HEK293T (cell line): ENCODE measurements around the gene ZNRD2.

ENCODE experiments used
- CTCF ChIA-PET: fragments of 350-600 bp; formaldehyde crosslinking; extraction: SDS; loops from one replicate; lab custom pipeline; 2021; ENCODE audit warnings: antibody characterized with exemption, inconsistent platforms; lab: Yijun Ruan, JAX
- POLR2A ChIA-PET: fragments of 350-600 bp; formaldehyde crosslinking; extraction: SDS; loops from one replicate; lab custom pipeline; 2020; ENCODE audit warnings: antibody characterized with exemption, inconsistent platforms; lab: Yijun Ruan, JAX
- DNase-seq: peaks from one replicate; pipeline ENCODE4 v3.0.0; 2012; ENCODE audit warnings: mixed read lengths; ENCODE audit errors: extremely low spot score
- ARNT ChIP-seq: fragments of 450-650 bp; IDR thresholded peaks from 2 replicates; pipeline ENCODE4 v1.6.1; 2017; ENCODE audit warnings: mild to moderate bottlenecking
- BHLHE40 ChIP-seq: fragments of 450-650 bp; IDR thresholded peaks from 2 replicates; pipeline ENCODE4 v1.6.1; 2016; ENCODE audit warnings: mild to moderate bottlenecking, moderate library complexity, borderline replicate concordance
- CTBP1 ChIP-seq: fragments of 450-650 bp; IDR thresholded peaks from 2 replicates; pipeline ENCODE4 v1.6.1; 2016; ENCODE audit warnings: borderline replicate concordance
- ELF4 ChIP-seq: fragments of 450-650 bp; IDR thresholded peaks from 2 replicates; pipeline ENCODE4 v1.6.1; 2017; ENCODE audit warnings: antibody characterized with exemption
- FOXA1 ChIP-seq: fragments of 450-650 bp; IDR thresholded peaks from 2 replicates; pipeline ENCODE4 v1.6.1; 2016; ENCODE audit warnings: mild to moderate bottlenecking
- FOXK2 ChIP-seq: fragments of 450-650 bp; IDR thresholded peaks from 2 replicates; pipeline ENCODE4 v1.6.1; 2016; ENCODE audit warnings: mild to moderate bottlenecking
- FOXM1 ChIP-seq: fragments of 450-650 bp; IDR thresholded peaks from 2 replicates; pipeline ENCODE4 v1.6.1; 2017; ENCODE audit warnings: mild to moderate bottlenecking, borderline replicate concordance
- HDGF ChIP-seq: fragments of 450-650 bp; IDR thresholded peaks from 2 replicates; pipeline ENCODE4 v1.6.1; 2017; ENCODE audit warnings: antibody characterized with exemption, borderline replicate concordance
- L3MBTL2 ChIP-seq: fragments of 450-650 bp; conservative IDR thresholded peaks from 2 replicates; pipeline ENCODE4 v1.6.1; 2016; ENCODE audit warnings: mild to moderate bottlenecking
- LEF1 ChIP-seq: fragments of 450-650 bp; IDR thresholded peaks from 2 replicates; pipeline ENCODE4 v1.6.1; 2017; ENCODE audit warnings: mild to moderate bottlenecking, borderline replicate concordance
- NFRKB ChIP-seq: fragments of 450-650 bp; IDR thresholded peaks from 2 replicates; pipeline ENCODE4 v1.6.1; 2016; ENCODE audit warnings: mild to moderate bottlenecking, moderate library complexity
- SP1 ChIP-seq: fragments of 450-650 bp; IDR thresholded peaks from 2 replicates; pipeline ENCODE4 v1.6.1; 2017
- SUZ12 ChIP-seq: fragments of 450-650 bp; IDR thresholded peaks from 2 replicates; pipeline ENCODE4 v1.6.1; 2016; ENCODE audit warnings: mild to moderate bottlenecking
- TARDBP ChIP-seq: fragments of 450-650 bp; IDR thresholded peaks from 2 replicates; pipeline ENCODE4 v1.6.1; 2016
- ZNF384 ChIP-seq: fragments of 450-650 bp; IDR thresholded peaks from 2 replicates; pipeline ENCODE4 v1.6.1; 2016
- TF ChIP-seq, protein P1 (sequence below): fragments of 450-650 bp; IDR thresholded peaks from 2 replicates; pipeline ENCODE4 v1.6.1; 2016

ZNRD2 gene

DNA sequence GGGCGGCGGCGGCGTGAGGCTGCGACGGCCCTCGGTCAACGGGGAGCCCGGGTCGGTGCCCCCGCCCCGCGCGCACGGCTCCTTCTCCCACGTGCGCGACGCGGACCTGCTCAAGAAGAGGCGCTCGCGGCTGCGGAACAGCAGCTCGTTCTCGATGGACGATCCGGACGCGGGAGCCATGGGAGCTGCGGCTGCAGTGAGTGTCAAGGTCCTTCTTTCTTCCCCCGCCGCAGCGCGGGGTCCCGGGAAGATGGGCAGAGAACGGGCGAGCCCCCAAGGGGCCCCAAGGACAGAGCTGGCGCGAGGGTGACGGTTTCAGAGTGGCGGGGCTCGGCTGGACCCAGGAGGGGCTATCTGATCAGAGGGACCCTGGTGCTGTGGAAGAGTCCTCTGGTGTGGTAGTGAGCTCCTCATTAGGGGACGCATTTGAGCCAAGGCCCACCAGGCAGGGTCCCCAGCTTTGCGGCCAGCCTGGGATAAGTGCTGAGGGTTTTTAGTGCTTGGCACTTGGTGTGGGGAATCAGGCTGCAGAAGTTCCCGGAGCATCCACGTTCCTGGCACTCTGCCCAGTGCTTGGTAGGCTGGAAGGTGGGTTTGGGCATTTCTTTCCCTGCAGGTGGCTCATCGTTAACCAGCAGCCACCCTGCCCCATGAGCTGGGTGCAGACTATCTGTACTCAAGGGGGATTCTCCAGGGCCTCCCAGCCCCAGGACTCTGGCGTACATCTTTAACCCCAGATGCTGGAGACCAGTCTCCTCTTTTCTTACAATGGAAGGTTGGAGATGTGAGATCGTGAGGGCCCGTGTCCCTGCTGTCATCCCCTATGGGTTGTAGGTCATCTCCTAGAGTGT lies 15.3 kb downstream of the ZNRD2 start:
- CTCF ChIA-PET, result interaction anchor here (0.9 to 1.2 kb wide), 3 partner anchors 8 to 45 kb away, joined by 3 to 5 read pairs (median 4); partner anchors contain the start of gene FAM89B
- POLR2A ChIA-PET, result interaction anchor here (1.4 to 1.5 kb wide), 2 partner anchors 8 to 14 kb away, joined by 4 read pairs; no protein-coding TSS in a partner anchor
- DNase-seq, result no peak
- TF ChIP-seq HDGF, result no peak
- TF ChIP-seq LEF1, result no peak
- no peak for TF ChIP-seq FOXK2
- TF ChIP-seq L3MBTL2, result no peak
- TF ChIP-seq SUZ12, result no peak
- TF ChIP-seq ZNF384, result no peak
- no peak for TF ChIP-seq ELF4

DNA sequence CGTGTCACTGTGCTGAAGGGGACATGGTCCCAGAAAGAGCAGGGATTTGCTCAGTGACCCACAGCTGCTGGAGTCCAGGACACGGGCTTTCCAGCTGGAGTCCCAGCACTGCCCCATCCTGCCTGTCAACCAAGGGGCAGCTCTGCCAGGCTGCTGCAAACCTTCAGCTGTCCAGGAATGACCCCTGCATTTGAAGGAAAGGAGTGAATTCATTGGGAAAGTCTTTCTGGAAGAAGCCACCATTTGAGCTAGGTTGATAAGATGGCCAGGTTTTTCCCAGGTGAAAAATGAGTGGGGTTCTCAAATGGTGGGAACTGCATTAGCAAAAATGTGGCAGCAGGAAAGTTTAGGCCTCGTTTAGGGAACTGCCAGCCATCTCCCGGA lies 16.0 kb downstream of the ZNRD2 start:
- ChIA-PET POLR2A (interaction anchor here (1.4 to 1.5 kb wide), 2 partner anchors 9 to 15 kb away, joined by 4 read pairs; no protein-coding TSS in a partner anchor), CTCF (interaction anchor here (0.9 to 1.2 kb wide), 2 partner anchors 8 to 13 kb away, joined by 4 to 5 read pairs; partner anchors contain the start of gene FAM89B)
- TF ChIP-seq ARNT (no peak), SUZ12 (no peak), LEF1 (no peak), TARDBP (no peak), HDGF (no peak), ZNF384 (no peak), CTBP1 (no peak), FOXA1 (no peak), SP1 (no peak), L3MBTL2 (no peak), ELF4 (no peak), NFRKB (no peak), BHLHE40 (no peak)
- TF ChIP-seq, protein P1, sequence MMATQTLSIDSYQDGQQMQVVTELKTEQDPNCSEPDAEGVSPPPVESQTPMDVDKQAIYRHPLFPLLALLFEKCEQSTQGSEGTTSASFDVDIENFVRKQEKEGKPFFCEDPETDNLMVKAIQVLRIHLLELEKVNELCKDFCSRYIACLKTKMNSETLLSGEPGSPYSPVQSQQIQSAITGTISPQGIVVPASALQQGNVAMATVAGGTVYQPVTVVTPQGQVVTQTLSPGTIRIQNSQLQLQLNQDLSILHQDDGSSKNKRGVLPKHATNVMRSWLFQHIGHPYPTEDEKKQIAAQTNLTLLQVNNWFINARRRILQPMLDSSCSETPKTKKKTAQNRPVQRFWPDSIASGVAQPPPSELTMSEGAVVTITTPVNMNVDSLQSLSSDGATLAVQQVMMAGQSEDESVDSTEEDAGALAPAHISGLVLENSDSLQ, result no peak
- DNase-seq, result no peak

DNA sequence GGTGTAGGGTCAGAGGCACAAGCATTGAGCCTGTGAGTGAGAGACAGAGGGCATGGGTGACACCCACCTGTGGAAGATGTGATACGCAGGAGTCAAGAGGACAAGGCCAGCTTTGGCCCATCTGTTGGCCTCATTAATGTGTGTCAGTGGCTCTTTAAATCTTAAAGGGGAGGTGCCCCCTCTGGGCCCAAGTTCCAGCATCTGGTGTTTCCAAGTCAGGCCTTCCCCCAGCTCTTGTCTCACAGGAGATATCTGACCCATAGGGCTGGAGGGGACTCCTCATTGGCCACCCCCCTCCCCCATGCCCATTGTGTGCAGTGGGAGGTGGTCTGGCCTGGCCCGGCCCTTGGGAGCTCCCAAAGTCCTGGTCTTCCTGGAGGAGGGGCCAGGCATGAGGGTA lies 16.4 kb downstream of the ZNRD2 start:
- CTCF ChIA-PET, result interaction anchor here (0.8 to 1.2 kb wide), 2 partner anchors 14 to 45 kb away, joined by 5 read pairs; partner anchors contain the start of gene FAM89B
- POLR2A ChIA-PET, result interaction anchor here (1.4 to 1.6 kb wide), 3 partner anchors 9 to 84 kb away, joined by 4 read pairs; no protein-coding TSS in a partner anchor
- DNase-seq, result no peak
- TF ChIP-seq HDGF (no peak), L3MBTL2 (no peak), ZNF384 (no peak), ARNT (no peak), TARDBP (no peak), NFRKB (no peak), LEF1 (no peak), FOXK2 (no peak), FOXA1 (no peak), ELF4 (no peak), SUZ12 (no peak), CTBP1 (no peak), BHLHE40 (no peak)

DNA sequence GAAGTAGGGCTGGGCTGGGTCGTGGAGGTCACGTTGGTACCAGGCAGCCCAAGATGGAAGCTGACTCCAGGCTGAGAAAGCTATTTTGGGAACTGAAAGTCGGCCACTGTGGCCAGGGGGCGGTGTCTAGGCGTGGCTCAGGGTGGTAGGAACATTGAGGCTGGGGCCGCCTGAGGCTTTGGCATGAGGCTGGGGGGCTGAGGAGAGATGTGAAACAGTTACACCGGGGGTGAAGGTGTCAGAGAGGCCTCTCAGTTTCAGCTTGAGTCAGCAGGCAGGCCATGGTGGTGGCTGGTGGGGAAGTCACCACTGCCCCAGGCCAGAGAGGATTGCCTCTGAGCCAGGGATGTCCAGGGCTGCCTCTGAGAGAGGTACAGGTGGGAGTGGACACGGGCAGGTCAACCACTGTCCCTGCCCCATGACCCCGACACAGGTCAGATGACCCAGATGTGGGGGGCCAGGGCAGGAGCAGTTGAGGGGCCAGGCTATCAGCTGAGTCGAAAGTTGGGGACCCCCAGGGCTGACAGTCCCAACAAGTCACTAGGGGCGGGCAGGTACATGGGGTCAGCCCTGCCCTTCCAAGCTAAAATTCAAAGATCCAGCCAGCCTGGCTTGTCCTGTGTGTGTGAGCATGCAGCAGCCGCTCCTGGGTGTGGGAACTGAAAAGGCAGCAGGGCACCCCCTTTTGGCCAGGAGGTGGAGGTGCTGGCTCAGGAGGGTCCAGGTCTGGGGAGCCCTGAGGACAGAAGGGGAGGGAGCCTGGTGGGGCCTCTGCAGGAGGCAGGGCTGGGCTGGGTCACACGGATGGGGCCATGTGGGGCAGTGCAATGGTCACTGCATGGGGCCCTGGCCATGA lies 18.1 kb downstream of the ZNRD2 start:
- ChIA-PET CTCF (interaction anchor here (0.6 to 1.4 kb wide), 8 partner anchors 11 to 235 kb away, joined by 3 to 8 read pairs (median 3); partner anchors contain the start of genes FAM89B and PCNX3), POLR2A (interaction anchor here (1.1 to 1.6 kb wide), 4 partner anchors 16 to 90 kb away, joined by 3 to 6 read pairs (median 4); partner anchors contain the start of genes FAM89B and MALAT1)
- peak; percentile 76 for DNase-seq
- no peak for TF ChIP-seq FOXM1
- TF ChIP-seq NFRKB, result no peak
- no peak for TF ChIP-seq TARDBP
- no peak for TF ChIP-seq SP1
- TF ChIP-seq, protein P1, result no peak
- no peak for TF ChIP-seq FOXA1
- no peak for TF ChIP-seq FOXK2
- TF ChIP-seq SUZ12, result no peak
- no peak for TF ChIP-seq ELF4

DNA sequence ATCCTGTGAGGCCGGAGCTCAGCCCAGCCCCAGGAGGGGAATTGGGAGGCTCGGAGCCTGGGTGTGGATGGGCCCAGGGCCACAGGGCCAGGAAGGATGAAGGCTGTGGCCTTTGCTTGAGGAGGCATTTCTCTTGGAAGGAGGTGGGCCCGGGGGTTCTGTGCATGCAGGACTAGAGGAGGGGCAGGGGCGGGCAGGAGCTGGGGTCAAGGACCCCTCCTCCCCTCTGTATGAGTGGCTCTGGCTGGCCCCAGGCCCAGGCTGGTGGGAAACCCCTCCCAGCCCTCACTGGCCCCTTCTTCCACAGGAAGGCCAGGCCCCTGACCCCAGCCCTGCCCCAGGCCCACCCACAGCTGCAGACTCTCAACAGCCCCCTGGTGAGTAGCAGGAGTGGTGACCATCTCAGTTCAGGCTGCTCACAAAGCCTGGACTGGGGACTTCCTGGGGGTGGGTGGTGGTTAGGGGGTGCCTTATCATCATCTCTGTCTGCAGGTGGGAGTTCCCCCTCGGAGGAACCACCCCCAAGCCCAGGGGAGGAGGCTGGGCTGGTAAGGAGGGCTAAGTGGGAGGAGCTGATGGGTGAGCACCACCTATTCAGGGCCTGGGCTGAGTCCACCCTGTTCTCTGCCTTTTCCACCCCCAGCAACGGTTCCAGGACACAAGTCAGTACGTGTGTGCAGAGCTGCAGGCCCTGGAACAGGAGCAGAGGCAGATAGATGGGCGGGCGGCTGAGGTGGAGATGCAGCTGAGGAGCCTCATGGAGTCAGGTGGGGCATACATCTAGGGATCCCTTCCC lies 19.4 kb downstream of the ZNRD2 start:
- POLR2A ChIA-PET, result interaction anchor here (0.7 to 1.4 kb wide), 2 partner anchors 19 to 25 kb away, joined by 3 to 4 read pairs; partner anchors contain the start of gene ZNRD2
- CTCF ChIA-PET, result interaction anchor here (1.1 kb wide), 1 partner anchor 49 kb away, joined by 5 read pairs; no protein-coding TSS in a partner anchor
- TF ChIP-seq LEF1 (no peak), SP1 (no peak)
- DNase-seq, result no peak

DNA sequence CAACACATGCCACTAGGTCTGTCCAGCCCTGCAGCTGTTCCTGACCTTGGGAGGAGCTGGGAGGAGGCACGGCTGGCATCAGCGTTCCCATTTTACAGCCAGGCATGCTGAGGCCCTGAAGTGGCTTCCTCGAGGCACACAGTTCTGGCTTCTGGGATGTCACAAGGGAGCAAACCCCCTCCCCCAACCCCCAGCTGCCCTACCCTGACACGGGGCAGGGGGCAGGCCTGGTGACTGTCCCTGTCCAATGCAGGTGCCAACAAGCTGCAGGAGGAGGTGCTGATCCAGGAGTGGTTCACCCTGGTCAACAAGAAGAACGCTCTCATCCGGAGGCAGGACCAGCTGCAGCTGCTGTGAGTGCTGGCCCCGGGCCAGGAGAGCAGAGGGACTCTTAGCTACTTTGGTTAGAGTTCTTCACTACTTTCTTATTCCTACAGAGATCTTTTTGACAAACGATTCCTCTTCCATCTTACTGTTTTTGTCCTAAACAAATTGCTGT lies 20.0 kb downstream of the ZNRD2 start:
- no peak for DNase-seq
- POLR2A ChIA-PET, result interaction anchor here (1.4 kb wide), 1 partner anchor 20 kb away, joined by 3 read pairs; the partner anchor contains the start of gene ZNRD2
- CTCF ChIA-PET, result no interaction called here
- TF ChIP-seq FOXK2, result no peak
- TF ChIP-seq TARDBP, result no peak
- no peak for TF ChIP-seq FOXM1
- TF ChIP-seq NFRKB, result no peak
- TF ChIP-seq, protein P1, result no peak
- no peak for TF ChIP-seq BHLHE40
- no peak for TF ChIP-seq ELF4
- TF ChIP-seq SUZ12, result no peak
- no peak for TF ChIP-seq LEF1
- TF ChIP-seq HDGF, result no peak
- TF ChIP-seq FOXA1, result no peak
- no peak for TF ChIP-seq SP1
- TF ChIP-seq CTBP1, result no peak
- TF ChIP-seq L3MBTL2, result no peak
- no peak for TF ChIP-seq ARNT
- TF ChIP-seq ZNF384, result no peak
